Activated naive CD4-positive, alpha-beta T cell (primary cell): ENCODE measurements around the gene SERINC3.
"Not testable (repeated sequence)": the region's sequence is repeated elsewhere in the genome, so short reads cannot be mapped to it uniquely, and the experiment has no call there.

ENCODE experiments used
- DNase-seq, 4 experiments: peaks; one replicate each; lab custom pipeline; 2025; lab: John Stamatoyannopoulos, UW

SERINC3 gene

DNA sequence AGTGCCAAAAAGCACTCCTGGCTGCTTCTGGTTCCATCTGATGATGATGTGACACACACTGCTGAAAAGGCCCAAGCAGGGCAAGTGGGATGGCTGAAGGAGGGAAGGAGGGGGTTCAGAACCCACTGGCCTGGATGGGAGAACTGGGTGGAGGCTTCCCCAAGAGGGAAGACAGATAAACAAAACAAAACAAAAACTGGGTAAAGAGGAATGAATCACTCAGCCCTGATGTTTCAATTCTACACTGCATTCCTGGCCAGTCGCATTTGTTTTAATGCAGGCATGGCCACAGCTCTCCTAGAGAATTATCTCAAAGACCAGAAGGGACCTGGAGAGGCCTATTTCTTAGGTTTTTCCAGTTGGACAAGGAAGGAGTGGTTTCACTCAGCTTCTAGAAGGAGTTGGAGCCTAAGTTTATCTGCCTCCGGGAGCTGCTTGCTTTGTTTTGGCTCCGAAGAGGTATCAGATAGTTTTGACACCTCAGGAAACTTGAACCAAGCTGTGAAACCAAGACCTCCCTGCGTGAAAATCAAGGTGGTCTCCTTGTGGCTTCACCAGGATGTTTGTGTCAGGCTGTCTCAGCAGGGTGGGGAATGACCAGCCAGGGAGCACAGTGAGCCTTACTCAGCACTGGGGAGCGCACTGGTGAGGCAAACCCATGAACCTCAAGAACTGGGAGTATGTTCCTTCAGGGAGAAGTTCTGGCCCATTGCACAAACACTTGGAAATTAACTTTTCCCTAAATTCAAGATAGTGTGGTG is 30.1 kb downstream of the SERINC3 start:
- DNase-seq, result no peak

DNA sequence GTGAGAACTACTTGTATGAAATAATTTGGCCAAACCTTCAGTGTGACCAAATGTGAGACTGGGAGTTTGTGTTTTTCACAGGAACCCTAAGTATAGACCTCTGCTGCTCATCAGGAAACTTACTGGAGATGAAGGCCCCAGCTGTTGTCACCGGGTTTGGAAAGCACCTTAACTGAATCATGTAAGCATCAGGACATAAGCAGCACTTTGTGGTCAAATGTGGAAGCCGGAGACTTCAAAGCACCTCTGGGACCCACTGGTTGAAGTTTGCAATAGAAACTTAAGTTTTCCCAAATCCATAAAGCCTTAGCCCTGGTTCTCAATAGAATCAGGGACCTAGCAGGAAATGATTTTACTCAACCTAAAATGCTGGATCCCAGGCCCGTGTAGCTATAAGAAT is 31.9 kb downstream of the SERINC3 start:
- DNase-seq, result no peak

DNA sequence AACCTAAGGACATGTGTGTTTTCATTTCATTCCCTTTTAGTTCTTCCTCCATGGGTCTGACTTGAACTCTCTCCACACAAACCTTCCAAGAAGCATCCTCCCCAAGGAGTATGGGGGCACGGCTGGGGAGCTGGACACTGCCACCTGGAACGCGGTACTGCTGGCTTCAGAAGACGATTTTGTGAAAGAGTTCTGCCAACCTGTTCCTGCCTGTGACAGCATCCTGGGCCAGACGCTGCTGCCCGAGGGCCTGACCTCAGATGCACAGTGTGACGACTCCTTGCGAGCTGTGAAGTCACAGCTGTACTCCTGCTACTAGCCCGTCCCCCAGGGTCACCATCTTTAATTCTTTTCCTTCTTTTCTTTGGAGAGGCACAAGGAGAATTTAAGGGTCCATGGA is 32.6 kb downstream of the SERINC3 start:
- DNase-seq, result no peak

DNA sequence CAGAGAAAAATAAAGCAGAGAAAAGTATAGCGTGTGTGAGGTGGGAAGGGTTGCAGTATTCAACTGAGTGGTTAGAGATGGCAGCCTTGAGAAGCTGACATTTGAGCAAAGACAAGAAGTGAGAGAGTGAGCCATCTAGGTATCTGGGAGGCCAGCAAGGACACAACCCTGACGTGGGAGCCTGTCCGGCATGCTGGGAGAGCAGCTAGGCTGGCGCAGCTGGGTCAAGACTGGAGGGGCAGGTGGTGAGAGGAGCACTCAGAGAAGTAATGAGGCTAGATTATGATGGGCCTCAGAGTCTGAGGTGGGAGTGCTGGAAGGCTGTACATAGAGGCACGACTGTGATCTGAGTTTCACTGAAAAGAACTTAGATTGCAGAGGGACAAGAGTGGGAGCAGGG is 33.3 kb downstream of the SERINC3 start:
- DNase-seq, result no peak

DNA sequence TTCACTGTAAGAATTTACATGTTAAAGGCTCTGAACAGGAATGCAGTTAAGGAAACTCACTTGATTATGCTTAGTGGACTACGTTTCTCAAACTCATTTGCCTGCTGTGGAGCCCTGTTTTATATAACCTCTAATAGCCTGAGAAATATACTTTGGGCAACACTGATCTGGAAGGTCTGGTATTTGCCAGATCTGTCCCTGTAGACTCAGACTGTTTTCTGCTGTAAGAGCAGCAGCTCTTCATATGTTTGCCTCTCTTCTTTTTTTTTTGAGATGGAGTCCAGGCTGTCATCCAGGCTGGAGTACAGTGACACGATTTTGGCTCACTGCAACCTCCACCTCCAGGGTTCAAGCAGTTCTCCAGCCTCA is 36.1 kb downstream of the SERINC3 start:
- no peak for DNase-seq

DNA sequence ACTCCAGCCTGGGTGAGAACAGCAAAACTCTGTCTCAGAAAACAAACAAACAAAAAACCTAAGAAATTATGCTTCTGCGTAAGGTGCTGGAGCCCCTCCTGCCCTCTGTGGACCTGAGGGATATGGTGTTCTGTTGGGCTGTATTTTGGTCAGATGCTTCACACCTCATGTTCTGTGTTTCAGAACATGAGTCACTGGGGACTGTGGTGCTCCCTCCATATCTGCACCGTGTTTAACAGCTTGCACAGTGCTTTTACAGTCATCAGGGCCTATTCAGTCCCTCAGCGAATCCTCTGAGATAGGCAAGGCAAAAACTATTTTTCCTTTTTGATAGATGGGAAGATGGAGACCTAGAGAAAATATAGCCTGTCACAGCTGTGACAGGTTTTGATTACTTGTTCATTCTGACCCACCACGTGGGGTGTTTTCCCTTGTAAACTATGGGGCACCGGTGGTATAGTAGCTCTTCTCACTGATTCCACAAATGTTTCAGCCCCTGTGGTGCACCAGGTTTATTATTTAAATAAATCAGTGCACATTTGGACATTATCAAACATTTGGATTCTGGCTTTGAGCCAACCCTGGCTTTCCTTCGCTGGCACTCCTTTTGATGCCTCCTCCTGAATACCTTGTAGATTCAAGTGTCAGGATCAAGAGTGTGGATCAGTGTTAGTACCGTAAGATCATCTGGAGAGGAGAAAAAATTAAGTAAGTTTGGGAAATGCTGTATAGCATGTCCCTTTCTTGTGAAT is 36.6 kb downstream of the SERINC3 start:
- no peak for DNase-seq

DNA sequence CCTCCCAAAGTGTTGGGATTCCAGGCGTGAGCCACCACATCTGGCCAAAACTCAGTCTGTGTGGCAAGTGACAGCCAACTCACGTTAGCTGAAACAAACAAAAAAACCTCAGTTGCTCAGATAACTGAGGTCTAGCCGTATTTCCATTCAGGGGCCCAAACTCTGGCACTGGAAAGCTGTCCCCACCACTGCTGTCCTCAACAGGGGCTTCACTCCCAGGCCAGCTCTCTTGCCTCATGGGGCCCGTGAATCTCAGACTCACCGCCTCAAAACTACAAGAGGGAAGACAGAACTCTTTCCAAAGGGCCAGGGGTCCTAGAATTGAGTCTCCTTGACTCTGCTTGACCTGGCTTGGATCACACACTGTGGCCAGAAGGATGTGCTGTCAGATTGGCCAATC is 38.8 kb downstream of the SERINC3 start:
- no peak for DNase-seq

DNA sequence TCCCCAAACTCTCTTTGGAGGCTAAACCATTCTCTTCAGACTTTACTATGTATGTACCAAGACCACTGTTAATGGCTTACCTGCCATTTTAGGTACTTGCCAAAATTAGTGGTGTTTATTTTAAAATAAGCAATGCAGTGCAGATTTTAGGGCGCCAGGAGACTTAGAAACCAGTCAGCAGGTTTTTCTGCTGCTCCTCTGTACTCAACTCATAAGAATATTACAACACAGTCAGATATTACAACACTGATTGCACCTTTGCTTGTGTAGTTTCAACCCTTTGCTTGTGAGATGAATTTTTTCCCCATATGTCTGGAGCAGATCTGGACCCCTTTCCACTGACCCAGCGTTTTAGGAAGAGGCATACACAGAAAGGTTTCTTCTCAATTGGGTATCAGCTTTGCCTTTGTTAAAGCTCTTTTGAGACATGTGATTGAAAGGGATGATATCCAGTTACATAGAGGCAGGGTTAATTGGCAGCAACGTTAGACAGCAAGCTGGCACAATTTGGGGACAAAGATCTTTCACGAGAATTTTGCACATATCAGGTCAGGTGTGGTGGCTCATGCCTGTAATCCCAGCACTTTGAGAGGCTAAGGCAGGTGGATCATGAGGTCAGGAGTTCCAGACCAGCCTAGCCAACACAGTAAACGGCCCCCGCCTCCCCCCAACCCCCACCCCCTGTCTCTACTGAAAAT is 40.0 kb downstream of the SERINC3 start:
- no peak for DNase-seq

DNA sequence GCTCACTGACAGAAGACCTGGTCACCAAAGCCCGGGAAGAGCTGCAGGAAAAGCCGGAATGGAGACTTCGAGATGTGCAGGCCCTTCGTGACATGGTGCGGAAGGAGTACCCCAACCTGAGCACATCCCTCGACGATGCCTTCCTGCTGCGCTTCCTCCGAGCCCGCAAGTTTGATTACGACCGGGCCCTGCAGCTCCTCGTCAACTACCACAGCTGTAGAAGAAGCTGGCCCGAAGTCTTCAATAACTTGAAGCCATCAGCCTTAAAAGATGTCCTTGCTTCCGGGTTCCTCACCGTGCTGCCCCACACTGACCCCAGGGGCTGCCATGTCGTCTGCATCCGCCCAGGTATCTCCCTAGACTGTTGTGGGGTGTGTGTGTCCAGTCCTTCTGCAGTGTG is 41.8 kb downstream of the SERINC3 start:
- DNase-seq, result no peak

DNA sequence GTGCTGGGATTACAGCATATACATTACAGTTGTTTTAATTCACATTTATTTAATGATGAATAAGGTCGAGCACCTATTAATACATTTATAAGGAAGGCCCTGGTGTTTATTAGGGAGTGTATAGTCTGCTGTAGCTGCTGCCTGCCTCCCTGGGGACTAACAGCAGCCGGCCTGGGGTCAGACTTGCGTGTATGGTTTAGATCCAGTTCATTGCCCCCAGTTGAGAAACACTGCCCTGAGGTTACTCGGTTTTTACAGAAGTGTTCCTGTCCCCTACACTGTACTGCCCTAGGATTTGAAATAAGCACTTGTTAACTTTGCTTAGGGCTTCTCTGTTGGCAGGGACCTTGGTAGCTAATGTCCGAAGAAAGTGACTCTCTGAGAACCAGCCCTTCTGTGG is 42.2 kb downstream of the SERINC3 start:
- DNase-seq, result no peak

DNA sequence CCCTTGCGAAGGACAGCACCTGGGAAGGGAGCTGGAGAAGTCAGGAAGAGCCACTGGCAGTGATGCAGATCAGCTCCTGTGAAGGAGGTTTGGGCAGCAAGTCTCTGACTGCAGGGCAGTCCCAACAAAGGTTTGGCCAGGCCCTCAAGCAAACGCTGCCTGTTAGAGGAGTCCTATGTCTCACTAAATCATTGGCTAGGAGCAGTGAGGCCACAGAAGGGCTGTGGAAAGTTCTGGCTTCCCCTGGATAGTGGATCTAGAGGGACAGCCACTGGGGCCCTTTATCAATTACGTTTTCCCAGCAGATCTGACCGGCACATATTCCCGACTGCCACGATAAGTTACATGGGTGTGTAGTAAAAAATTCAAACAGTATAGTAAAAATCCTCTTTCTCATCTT is 43.7 kb downstream of the SERINC3 start:
- no peak for DNase-seq

DNA sequence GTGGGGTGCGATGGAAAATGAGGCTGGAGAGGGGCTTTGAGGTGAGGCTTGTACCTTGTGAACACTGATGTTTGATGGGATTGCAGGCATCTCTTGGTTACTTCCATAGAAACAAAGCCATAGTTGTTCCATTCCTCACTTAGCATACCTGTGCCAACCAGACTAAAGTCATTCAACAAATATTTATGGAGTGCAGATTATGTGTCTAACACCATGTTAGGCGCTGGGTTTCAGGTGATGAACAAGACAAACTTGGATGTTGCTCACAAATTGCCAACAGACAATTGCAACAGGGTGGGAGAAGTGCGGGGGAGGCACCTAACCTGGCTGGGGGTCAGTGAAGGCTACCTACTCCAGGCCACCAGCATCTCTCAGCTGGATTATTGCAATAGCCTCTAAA is 44.7 kb downstream of the SERINC3 start:
- DNase-seq, result no peak

DNA sequence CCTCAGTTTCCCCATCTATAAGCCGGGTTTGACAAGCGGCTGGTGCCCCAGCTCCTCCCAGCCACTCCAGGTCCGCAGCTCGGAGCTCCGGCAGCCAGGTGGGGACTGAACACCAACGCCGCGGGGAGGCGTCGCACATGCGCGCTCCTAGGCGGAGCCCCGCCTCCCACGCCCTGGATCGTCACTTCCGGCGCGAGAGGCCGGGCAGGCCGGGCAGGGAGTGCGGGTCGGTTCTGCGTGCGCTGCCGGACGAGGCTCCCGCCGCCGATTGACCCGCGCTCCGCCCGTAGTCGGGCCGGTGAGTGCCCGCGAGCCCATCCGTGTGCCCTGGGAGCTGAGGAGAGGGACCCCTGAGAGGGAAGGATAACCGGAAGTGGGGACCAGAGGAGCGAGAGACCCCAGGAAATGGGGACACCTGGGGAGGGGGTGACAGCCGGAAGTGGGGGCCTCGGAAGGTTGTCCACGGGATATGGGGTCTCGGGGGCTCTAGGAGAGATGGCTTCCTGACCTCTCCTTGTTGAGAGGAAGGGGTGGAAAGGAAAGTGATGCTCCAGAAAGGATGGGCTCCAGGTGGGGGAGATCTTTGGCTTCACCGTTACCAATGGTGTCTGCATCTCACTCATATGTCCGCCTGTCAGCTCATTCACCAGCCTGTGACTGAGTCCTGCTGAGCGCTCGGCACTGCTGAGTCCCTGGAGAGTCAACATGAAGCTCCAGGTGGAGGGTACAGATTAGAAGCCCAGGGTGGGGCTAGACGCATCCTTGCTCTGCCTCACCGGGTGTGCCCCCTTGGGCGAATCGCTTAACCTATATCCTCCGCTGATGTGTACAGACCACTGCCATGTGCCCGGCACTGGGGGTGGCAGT is 45.9 kb downstream of the SERINC3 start, which contains the start of gene TTPAL:
TSS of gene TTPAL (plus strand) at position 181 of the 867 bp plus-strand sequence. CDS start 4,126 bp downstream, outside the sequence.
- peak; percentile 69 to 81 (median 78) for DNase-seq

DNA sequence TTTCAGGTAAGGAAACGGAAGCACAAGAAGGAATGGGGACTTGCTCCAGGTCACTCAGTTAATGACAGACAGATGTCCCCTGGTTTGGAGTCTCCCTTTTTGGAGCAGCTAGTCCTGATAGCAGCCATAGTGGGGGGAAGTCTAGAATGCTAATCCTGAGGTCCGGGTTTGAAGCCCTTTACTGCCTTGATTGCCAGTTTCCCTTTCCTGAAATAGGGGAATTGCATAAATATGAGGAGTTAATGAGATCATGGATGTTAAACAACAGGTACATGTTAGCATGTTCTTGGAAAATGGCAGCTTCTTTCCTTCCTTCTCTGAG is 46.5 kb downstream of the SERINC3 start:
- DNase-seq, result no peak

DNA sequence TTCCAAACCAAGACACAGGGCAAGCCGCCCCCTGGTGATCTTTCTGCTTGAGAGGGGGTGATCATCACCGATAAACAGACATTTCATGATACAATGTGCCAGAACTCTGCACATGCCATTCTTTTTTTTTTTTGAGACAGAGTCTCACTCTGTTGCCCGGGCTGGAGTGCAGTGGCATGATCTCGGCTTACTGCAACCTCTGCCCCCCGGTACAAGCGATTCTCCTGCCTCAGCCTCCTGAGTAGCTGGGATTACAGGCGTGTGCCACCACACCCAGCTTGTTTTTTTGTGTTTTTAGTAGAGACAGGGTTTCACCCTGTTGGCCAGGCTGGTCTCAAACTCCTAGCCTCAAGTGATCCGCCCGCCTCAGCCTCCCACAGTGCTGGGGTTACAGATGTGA is 49.6 kb downstream of the SERINC3 start:
- not testable (repeated sequence) for DNase-seq

DNA sequence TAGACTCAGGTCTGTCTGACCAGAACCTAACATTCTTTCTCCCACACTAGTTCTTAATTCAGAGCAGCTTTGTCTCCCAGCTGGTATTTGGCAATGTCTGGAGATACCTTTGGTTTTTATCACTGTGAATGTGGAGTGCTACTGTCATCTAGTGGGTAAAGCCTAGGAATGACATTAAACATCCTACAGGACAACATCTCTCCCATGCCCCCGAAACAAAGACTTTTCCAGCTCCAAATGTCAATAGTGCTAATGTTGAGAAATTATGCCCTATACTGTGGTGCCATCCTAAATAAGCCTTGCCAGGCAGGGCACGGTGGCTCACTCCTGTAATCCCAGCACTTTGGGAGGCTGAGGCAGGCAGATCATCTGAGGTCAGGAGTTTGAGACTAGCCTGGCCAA is 50.4 kb downstream of the SERINC3 start:
- no peak for DNase-seq

DNA sequence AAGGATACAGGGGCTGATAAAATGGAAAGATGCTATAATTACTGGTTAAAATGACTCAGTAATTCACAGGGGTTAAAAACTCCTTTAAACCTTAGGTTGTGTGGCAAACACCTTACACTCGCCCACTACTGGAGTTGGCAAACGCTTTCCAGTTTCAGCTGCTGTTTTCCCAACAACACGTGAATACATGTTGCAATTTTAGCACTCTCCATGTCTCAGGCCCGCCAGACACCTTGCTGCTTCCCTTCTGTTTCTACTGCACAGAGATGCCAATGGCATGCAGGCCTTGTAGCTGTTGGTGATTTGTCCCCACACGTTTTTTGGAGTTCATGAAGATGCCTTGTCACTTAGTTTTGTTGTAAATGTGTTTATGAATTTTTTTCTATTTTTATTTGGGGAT is 51.5 kb downstream of the SERINC3 start:
- DNase-seq, result no peak

DNA sequence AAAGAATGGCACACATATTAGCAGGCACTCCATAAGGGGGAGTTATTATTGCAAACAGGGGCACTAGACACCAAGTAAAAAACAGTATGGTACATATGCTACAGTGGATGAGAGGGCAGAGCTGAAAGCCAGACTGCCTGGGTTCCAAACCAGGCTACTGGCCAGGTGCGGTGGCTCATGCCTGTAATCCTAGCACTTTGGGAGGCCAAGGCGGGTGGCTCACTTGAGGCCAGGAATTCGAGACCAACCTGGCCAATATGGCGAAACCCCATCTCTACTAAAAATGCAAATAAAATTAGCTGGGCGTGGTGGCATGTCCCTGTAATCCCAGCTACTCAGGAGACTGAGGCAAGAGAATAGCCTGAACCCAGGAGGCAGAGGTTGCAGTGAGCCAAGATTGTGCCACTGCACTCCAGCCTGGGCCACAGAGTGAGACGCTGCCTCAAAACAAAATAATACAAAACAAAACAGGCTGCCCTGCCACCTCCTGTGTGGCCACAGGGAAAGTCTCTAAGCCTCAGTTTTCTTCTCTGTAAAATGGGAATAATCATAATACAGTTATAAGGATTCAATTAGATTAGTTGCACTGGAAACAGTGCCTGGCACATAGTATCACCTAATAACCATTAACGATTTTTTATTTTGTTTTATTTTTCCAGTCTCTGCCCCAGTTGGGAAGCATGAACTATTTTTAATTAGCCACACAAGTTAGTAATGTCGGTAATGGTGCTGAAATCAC is 53.7 kb downstream of the SERINC3 start:
- no peak for DNase-seq

DNA sequence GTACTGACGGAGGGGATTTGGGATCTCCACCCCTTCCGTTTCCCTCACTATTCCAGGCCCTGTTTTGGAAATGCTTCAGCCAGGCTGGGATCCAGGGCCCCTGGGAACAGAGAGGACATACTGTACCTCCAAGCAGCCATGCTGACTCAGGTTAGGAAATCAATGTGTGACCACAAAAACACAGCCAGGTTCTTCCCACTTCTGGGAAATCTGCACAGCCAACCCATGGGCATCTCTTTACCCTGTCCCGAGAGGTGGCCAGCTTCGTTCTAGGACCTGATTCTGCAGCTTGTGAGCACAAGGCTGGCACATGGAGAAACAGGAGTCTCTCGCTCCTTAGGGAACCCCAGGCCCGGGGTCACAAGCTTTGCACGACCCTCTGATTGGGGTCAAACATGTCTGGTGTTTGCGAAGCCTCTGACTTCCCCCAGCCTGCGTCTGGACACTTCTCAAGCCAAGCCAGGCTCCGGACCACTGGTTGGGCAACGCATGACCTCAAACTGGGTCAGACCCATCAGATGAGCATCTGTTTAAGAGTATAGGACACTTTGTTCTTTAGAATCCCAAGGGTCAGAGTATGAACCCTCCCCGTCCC is 54.5 kb downstream of the SERINC3 start:
- DNase-seq, result no peak

DNA sequence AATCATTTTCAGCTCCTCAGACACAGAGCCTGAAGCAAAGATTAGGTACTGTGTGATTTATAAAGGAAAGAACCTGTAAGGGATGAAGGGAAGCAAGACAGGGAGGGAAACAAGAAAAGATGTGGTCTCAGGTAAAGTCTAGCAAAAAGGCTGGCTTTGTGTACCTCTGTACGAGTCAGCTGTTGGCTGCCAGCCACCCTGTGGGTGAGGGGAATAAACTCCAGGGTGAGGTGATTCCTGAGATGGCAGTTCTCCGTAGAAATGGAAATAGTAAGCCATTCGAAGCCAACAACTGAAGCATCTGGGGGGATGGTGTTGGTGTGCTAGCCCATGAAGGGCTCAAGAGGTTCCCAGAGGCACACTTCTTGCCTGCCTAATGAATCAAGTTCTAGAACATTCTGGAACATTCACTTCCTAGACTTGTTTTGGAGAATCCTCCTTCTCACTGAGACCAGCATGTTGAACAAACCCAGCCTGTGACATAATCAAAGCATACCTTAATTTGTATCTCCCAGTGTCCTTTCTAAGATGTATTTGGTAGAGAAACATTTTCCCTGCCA is 56.8 kb downstream of the SERINC3 start:
- no peak for DNase-seq

DNA sequence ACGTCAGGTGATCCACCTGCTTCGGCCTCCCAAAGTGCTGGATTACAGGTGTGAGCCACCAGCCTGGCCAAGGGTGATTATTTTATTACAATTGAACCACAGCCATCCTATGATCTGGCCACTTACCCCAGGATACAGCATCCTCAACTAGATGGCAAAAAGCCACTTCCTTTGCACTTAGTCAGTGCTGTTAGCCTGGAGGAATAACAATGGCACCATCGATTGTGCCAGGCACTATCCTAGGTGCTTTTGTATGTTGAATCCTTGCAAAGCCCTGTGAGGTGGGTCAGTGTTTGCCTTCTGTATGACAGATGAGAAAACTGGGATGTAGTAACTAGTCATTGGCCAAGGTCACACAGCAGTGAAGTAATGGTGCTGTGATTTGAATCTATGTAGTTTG is 57.4 kb downstream of the SERINC3 start:
- DNase-seq, result no peak
